GM18873 (cell line): ENCODE measurements around the gene UBE2A.

Experiments used
- ATAC-seq: cut with Tn5 transposase; IDR thresholded peaks from one replicate; pipeline ENCODE4 v1.9.1; 2021; ENCODE audit warnings: mild to moderate bottlenecking, moderate library complexity, moderate number of reproducible peaks; ENCODE audit not compliant: unreplicated experiment, low FRiP score

The UBE2A gene

GRCh38 chrX:119574394-119575266 is at the start of gene UBE2A:
Gene UBE2A (plus strand): TSS chrX:119574563. CDS start chrX:119574712, 149 bp downstream.
- peak; percentile 71 for ATAC-seq

DNA sequence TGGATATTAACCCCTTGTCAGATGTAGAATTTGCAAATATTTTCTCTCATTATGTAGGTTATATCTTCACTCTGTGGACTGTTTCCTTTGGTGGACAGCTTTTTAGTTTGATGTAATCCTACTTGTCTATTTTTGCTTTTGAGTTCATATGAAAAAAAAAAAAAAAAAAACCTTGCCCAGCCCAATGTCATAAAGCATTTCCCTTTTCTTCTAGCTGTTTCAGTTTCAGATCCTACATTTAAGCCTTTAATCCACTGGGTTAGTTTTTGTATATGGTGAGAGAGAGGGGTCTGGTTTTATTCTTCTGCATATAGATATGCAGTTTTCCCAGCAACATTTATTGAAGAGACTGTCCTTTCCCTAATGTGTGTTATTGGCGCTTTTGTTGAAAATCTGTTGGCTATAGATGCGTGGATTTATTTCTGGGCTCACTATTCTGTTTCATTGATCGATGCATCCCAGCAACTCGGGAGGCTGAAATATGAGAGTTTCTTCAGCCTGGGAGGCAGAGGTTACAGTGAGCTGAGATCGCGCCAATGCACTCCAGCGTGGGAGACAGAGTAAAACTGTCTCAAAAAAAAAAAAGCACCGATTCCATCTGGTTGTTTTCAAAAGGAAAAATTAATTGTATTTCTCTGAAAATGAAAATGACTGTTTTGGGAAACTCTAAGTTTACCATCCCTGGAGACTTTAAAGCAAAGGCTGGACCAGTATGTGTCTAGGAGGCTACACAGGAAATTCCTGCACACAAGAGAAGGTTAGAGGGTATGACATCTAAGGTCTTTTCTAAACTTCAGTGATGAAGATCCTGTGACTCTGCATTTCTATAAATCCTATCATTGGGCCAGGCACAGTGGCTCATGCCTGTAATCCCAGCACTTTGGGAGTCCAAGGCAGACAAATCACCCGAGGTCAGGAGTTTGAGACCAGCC is 44.8 kb upstream of the UBE2A start:
- no peak for ATAC-seq

GRCh38 chrX:119537487-119537886 is 36.9 kb upstream of the UBE2A start:
- ATAC-seq = no peak

GRCh38 chrX:119539872-119540271 is 34.5 kb upstream of the UBE2A start:
- ATAC-seq = no peak

DNA sequence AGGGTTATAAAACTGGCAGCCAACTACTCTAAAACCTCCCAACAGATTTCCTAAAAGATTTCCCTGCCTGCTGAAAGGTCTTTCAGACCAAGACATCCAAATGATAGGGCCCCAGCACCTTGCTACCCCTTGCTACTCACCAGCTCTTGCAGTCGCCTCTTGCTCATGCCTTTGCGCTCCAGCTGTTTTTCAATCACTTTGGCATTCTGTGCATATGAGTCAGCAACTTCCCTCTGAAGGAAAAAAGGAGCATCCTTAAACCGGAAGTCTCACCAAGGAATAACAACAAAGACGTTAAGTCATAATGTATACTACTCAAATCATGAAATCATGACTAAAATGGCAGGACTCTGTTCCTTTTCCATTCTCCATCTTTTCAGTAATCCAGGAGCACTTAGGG is 33.2 kb upstream of the UBE2A start:
- no peak for ATAC-seq

- no peak for ATAC-seq
Observed at GRCh38 chrX:119549327-119550016, 24.9 kb upstream of the UBE2A start.

DNA sequence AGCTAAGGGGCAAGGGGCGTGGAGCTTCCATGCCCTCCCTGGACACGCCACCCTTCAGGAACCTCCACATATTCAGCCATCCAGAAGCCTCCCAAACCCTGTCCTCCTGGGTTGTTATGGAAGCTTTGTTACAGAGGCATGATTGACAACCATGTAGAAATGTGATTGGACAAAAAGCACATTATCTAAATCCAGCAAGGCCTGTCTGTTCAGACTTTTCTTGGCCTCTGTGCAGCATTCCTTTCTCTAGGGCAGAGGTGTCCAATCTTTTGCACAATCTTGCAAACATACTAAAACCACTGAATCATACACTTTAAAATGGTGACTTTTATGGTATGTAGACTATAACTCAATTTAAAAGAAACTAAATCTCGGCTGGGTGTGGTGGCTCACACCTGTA is 21.9 kb upstream of the UBE2A start:
- ATAC-seq = no peak

GRCh38 chrX:119565107-119565663 is 9.2 kb upstream of the UBE2A start, which contains the start of gene STEEP1:
Gene STEEP1 (minus strand): TSS chrX:119565409. CDS start chrX:119565355, 54 bp downstream.
- peak; percentile 77 for ATAC-seq

DNA sequence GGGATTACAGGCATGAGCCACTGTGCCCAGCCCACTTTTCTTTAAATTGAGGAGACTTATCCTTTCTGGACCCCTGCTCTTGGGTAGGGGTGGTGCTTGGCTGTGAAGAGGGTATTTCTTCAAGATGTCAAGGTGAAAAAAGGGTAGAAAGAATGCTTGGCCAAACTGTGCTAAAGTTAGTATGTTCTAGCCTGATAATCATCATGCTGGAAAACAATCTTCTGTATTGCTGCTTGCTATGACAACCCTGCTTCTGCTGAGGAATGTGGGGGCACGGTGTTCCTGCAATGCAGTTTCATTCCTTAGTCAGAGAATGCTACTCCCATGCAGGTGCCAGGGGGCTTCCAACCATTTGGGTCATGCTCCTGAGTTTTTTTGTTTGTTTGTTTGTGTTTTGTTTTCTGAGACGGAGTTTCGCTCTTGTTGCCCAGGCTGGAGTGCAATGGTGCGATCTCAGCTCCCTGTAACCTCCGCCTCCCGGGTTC is 4.0 kb upstream of the UBE2A start:
- no peak for ATAC-seq

DNA sequence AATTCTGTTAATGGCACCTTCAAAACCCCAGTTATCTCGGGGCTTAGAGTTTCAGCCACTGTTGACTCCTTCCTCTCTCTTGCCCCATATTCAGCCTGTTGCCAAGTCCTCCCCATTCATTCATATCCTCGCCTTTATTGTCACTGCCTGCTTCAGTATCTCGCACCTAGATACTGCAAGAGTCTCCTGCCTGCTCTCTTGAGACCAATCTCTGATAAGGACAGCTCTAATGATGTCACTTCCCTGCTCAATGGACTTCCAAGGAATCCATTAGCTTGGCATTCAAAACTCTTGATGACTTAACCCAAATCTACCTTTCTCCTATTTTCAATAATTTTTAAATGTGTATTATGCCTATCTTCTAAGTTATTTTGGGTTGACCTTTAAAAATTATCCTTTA is 1.1 kb upstream of the UBE2A start:
- ATAC-seq = no peak

GRCh38 chrX:119573840-119574393 is 446 bp upstream of the UBE2A start:
- ATAC-seq = peak; percentile 5

- ATAC-seq = no peak
Observed at GRCh38 chrX:119579414-119579813, 5.1 kb downstream of the UBE2A start.

GRCh38 chrX:119583431-119584059 is 9.2 kb downstream of the UBE2A start:
- no peak for ATAC-seq

DNA sequence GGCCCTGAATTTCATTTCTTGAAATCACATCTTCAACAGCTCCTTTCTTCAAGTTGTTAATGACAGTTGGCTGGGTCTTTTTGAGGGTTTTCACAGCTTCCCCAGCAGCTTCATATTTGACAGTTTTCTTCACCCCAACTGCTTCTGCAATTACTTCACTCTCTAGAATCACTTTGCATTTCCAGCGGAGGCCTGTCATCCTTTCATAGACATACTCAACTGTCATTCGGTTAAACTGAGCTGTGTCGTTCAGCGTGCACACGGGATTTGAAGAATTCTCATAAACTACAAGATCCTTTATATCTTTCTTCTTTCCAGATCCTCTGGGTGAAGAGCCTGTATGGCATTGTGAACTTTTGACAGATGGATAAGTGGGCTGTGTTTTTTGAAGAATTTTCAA is 15.4 kb downstream of the UBE2A start:
- ATAC-seq = no peak

- no peak for ATAC-seq
Observed at GRCh38 chrX:119602701-119603255, 28.4 kb downstream of the UBE2A start.

GRCh38 chrX:119604766-119605463 is 30.6 kb downstream of the UBE2A start:
- no peak for ATAC-seq

- ATAC-seq = no peak
Observed at GRCh38 chrX:119605464-119606279, 31.3 kb downstream of the UBE2A start.
